Fibroblast of villous mesenchyme (primary cell): ENCODE results near the gene INHBB. TPM values are rescaled to one million over a fixed set of nuclear protein-coding genes. Genes with fewer than 3 reads are reported as not detected.
"Not testable (repeated sequence)": the region's sequence is repeated elsewhere in the genome, so short reads cannot be mapped to it uniquely, and the experiment has no call there.

Source experiments
- DNase-seq: peaks from one replicate; pipeline ENCODE4 v3.0.0-alpha.2; 2010; ENCODE audit warnings: low read depth
- H3K4me3 ChIP-seq: 2 replicates; pipeline ENCODE4 v1.5.1; 2011; ENCODE audit warnings: low read depth, mild to moderate bottlenecking, low read length
- total RNA-seq: library from RNA; depleted of rRNA; stranded (reverse); fragments of >200 nt; gene quantifications from 2 replicates; pipeline ENCODE4 v1.2.3, GENCODE V29; 2012
- TF ChIP-seq, protein P1 (sequence below): IDR thresholded peaks from 2 replicates; pipeline ENCODE4 v1.5.1; 2012; ENCODE audit warnings: low read depth, mild to moderate bottlenecking, low read length; ENCODE audit not compliant: insufficient read depth

Gene INHBB
- total RNA-seq, 1 donor: under 0.01 TPM

GRCh38 chr2:120316528-120317179 is 29.3 kb upstream of the INHBB start:
- no peak for DNase-seq

GRCh38 chr2:120317180-120317533 is 28.8 kb upstream of the INHBB start:
- DNase-seq: no peak
- H3K4me3 ChIP-seq: no peak overlapping the region
- TF ChIP-seq, protein P1, sequence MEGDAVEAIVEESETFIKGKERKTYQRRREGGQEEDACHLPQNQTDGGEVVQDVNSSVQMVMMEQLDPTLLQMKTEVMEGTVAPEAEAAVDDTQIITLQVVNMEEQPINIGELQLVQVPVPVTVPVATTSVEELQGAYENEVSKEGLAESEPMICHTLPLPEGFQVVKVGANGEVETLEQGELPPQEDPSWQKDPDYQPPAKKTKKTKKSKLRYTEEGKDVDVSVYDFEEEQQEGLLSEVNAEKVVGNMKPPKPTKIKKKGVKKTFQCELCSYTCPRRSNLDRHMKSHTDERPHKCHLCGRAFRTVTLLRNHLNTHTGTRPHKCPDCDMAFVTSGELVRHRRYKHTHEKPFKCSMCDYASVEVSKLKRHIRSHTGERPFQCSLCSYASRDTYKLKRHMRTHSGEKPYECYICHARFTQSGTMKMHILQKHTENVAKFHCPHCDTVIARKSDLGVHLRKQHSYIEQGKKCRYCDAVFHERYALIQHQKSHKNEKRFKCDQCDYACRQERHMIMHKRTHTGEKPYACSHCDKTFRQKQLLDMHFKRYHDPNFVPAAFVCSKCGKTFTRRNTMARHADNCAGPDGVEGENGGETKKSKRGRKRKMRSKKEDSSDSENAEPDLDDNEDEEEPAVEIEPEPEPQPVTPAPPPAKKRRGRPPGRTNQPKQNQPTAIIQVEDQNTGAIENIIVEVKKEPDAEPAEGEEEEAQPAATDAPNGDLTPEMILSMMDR: no peak

More at GRCh38 chr2:120316528-120317179, 29.3 kb upstream of the INHBB start:
- H3K4me3 ChIP-seq: no peak overlapping the region
- TF ChIP-seq, protein P1: no peak

DNA sequence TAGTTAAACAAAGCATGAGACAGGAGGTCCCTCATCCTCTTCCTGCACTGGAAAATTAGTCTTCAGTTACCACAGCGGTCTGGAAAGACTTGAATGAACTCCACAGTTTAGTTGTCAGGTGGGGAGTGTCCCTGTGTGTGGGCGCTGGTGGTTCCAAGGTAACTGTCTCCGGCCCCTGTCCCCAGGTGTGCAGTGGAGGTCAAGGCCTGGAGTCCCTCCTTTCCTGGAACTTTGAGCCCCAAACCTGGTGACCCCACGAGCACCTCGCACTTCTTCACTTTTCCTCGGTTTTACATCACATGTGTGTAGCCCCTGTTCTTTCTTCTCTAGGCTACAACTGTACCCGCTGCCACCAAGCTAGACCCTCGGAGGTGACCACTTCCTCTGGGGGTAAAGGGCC is 28.0 kb upstream of the INHBB start:
- TF ChIP-seq, protein P1: no peak
- no peak for DNase-seq
- H3K4me3 ChIP-seq: no peak overlapping the region

DNA sequence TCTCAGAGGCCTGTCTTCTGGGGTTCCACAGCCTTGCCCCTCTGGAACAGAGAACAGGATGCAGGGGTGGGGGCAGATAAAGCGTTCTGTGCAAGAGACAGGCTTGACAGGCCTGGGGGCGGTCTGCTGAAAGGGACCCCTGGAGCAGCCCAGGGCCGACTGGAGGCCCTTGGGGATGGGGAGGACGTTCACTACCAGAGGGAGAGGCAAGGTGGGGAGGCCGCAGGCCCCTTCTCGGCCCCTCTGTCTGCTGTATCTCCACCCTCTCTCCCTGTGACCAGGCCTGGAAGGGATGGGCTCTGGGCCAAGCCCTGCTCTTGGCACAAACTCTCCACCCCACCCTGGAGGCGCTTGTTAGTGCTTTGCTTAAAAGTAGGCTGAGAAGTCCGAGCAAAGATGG is 27.3 kb upstream of the INHBB start:
- no peak for DNase-seq
- H3K4me3 ChIP-seq: no peak overlapping the region
- TF ChIP-seq, protein P1: no peak

DNA sequence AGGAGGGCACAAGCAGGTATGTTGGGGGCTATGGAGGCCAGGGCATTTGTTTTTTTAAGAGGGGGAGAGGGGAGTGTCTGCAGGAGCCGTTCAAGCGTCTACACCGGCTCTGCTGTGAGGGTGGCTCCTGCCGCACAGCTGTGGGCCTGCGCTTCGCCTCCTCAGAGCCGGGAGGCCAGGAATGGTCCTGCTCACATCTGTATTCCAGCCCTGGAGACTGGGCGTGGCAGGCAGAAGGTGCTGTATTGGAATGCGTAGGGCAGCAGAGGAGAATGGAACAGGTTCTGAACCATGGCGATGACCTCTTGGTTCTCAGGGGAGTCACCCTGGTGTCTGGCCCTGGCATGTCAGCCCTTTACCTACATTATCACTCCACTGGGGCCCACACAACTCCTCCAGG is 26.8 kb upstream of the INHBB start:
- TF ChIP-seq, protein P1: no peak
- H3K4me3 ChIP-seq: no peak overlapping the region
- no peak for DNase-seq

GRCh38 chr2:120319686-120320317 is 26.1 kb upstream of the INHBB start:
- no peak for DNase-seq
- H3K4me3 ChIP-seq: no peak overlapping the region
- TF ChIP-seq, protein P1: no peak

GRCh38 chr2:120320318-120320851 is 25.6 kb upstream of the INHBB start:
- no peak for DNase-seq
- no peak overlapping the region for H3K4me3 ChIP-seq
- TF ChIP-seq, protein P1: no peak

DNA sequence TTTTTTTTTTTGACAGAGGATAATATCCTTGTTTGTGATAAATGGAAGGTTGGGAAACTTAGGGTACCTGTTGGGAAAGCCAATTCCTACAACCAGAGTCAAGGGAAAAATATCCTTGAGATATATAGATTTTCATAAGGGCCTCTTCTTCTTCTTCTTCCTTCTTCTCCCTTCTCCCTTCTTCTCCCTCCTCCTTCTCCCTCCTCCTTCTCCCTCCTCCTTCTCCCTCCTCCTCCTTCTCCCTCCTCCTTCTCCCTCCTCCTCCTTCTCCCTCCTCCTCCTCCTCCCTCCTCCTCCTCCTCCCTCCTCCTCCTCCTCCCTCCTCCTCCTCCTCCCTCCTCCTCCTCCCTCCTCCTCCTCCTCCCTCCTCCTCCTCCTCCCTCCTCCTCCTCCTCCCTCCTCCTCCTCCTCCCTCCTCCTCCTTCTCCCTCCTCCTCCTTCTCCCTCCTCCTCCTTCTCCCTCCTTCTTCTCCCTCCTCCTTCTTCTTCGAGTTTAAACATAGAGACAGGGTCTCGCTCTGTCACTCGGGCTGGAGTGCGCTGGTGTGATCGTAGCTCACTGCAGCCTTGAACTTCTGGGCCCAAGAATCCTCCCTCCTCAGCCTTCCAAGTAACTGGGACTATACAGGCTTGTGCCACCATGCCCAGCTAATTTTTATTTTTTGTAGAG is 24.9 kb upstream of the INHBB start:
- H3K4me3 ChIP-seq, DNase-seq: not testable (repeated sequence)
